Fibroblast of lung (primary cell): ENCODE data around the gene PIK3CD. TPM values are rescaled to one million over a fixed set of nuclear protein-coding genes. Genes with fewer than 3 reads are reported as not detected.

ENCODE experiments used
- DNase-seq, 2 donors: peaks; one replicate each; pipeline versions ENCODE4 v3.0.0 to v3.0.0-alpha.2; 2010; ENCODE audit warnings: low read depth in 2 of 2
- H2AFZ ChIP-seq: 2 replicates; pipeline ENCODE4 v1.5.1; 2012; ENCODE audit warnings: low read length, control low read depth, inconsistent platforms
- H3K27ac ChIP-seq: 2 replicates; pipeline ENCODE4 v1.5.1; 2011; ENCODE audit warnings: low read length, control low read depth; ENCODE audit not compliant: insufficient read depth
- H3K27me3 ChIP-seq: 2 replicates; pipeline ENCODE4 v1.5.1; 2011; ENCODE audit warnings: mild to moderate bottlenecking, low read length; ENCODE audit not compliant: control insufficient read depth, insufficient read depth
- H3K36me3 ChIP-seq: 2 replicates; pipeline ENCODE4 v1.5.1; 2011; ENCODE audit warnings: low read length; ENCODE audit not compliant: control insufficient read depth, insufficient read depth
- H3K4me1 ChIP-seq: 2 replicates; pipeline ENCODE4 v1.5.1; 2011; ENCODE audit warnings: low read length; ENCODE audit not compliant: control insufficient read depth, insufficient read depth; ENCODE audit errors: extremely low read depth
- H3K4me2 ChIP-seq: 2 replicates; pipeline ENCODE4 v1.5.1; 2011; ENCODE audit warnings: low read length, control low read depth; ENCODE audit not compliant: insufficient read depth; ENCODE audit errors: extremely low read depth
- H3K4me3 ChIP-seq, 4 experiments: fragments of 200-600 bp in 1 of 4; sonication (generic) in 1 of 4; replicated peaks in 1 of 4; 2 replicates each; pipeline ENCODE4 v1.5.1; 2011 to 2016; ENCODE audit warnings: low read length in 4 of 4, low read depth in 3 of 4, mild to moderate bottlenecking in 3 of 4, control low read depth in 2 of 4, inconsistent platforms in 1 of 4, mixed read lengths in 1 of 4; ENCODE audit not compliant: insufficient read depth in 1 of 4; ENCODE audit errors: control extremely low read depth in 1 of 4
- H3K79me2 ChIP-seq: 2 replicates; pipeline ENCODE4 v1.5.1; 2012; ENCODE audit warnings: mild to moderate bottlenecking, low read length, inconsistent platforms; ENCODE audit not compliant: control insufficient read depth, insufficient read depth
- H3K9ac ChIP-seq: 2 replicates; pipeline ENCODE4 v1.5.1; 2011; ENCODE audit warnings: mild to moderate bottlenecking, low read length, control low read depth; ENCODE audit not compliant: insufficient read depth
- H3K9me3 ChIP-seq: 2 replicates; pipeline ENCODE4 v1.5.1; 2012; ENCODE audit warnings: low read depth, low read length; ENCODE audit not compliant: control insufficient read depth, insufficient read depth
- H4K20me1 ChIP-seq: 2 replicates; pipeline ENCODE4 v1.5.1; 2011; ENCODE audit warnings: low read length; ENCODE audit not compliant: control insufficient read depth, insufficient read depth; ENCODE audit errors: extremely low read depth
- EZH2 ChIP-seq: IDR thresholded peaks from 2 replicates; pipeline ENCODE4 v1.5.1; 2012; ENCODE audit warnings: low read length, control low read depth, mild to moderate bottlenecking; ENCODE audit errors: missing control alignments
- polyA plus RNA-seq, 2 donors: library from polyadenylated mRNA; depleted of rRNA in 1 of 2; stranded (reverse) in 1 of 2; unstranded in 1 of 2; fragments of >200 nt; gene quantifications; 2 replicates each; pipeline ENCODE4 v1.2.1, GENCODE V29; 2011 to 2012; ENCODE audit warnings: missing spikeins in 1 of 2
- total RNA-seq: library from RNA; depleted of rRNA; stranded (reverse); fragments of >200 nt; gene quantifications from 2 replicates; pipeline ENCODE4 v1.2.1, GENCODE V29; 2014
- TF ChIP-seq, protein P1 (sequence below), 2 donors: IDR thresholded peaks in 1 of 2; conservative IDR thresholded peaks in 1 of 2; 1 replicate in 1 of 2; 2 replicates in 1 of 2; pipeline ENCODE4 v1.5.1; 2011 to 2012; ENCODE audit warnings: low read length in 2 of 2, control low read depth in 1 of 2, inconsistent platforms in 1 of 2, low read depth in 1 of 2, mild to moderate bottlenecking in 1 of 2

The PIK3CD gene
- total and polyA plus RNA-seq, 2 donors (not counting 1 experiment from before 2014, with no cell fraction given), result 2.8 to 6.4 TPM

DNA sequence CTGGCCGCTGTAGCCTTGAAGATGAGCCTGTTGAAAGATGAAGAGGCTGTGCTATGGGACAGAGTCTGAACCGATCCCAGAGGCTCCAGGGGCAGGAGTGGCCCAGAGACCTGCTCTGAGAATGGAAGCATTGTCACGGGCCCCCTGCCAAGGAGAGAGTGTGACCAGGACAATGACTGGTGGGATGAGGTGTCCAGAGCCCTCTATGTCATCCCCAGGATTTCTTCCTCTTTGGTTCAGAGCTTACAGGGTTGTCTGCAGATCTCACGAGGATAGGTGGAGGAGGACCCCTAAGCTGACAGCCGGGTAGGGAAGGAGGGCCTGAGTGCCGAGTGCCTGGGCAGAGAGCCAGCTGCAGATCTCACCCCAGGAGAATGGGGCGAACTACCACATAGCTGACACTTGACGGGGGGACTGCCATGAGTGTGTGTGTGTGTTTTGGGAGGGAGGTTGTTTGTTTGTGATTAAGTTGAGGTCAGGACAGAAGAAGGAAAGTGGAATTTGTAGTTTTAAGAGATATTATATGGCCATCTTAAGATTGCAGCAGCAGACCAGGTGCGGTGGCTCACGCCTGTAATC, 25.4 kb downstream of the PIK3CD start:
- DNase-seq, result peak in 1 of 2 donors; percentile 44
- H3K27ac ChIP-seq, result no peak overlapping the region
- TF ChIP-seq, protein P1, sequence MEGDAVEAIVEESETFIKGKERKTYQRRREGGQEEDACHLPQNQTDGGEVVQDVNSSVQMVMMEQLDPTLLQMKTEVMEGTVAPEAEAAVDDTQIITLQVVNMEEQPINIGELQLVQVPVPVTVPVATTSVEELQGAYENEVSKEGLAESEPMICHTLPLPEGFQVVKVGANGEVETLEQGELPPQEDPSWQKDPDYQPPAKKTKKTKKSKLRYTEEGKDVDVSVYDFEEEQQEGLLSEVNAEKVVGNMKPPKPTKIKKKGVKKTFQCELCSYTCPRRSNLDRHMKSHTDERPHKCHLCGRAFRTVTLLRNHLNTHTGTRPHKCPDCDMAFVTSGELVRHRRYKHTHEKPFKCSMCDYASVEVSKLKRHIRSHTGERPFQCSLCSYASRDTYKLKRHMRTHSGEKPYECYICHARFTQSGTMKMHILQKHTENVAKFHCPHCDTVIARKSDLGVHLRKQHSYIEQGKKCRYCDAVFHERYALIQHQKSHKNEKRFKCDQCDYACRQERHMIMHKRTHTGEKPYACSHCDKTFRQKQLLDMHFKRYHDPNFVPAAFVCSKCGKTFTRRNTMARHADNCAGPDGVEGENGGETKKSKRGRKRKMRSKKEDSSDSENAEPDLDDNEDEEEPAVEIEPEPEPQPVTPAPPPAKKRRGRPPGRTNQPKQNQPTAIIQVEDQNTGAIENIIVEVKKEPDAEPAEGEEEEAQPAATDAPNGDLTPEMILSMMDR (conservative IDR thresholded peaks at IDR 0.05 in 1 of 2, IDR thresholded peaks at IDR 0.05 in 1 of 2; ENCODE audit: low read depth in 1 of 2, low read length in 2 of 2), result no peak
- no peak for TF ChIP-seq EZH2
- no peaks in the 10 kb centered on the region for H3K27me3 ChIP-seq
- no peaks in the 10 kb centered on the region for H3K79me2 ChIP-seq
- no peaks in the 10 kb centered on the region for H3K4me1 ChIP-seq
- H3K4me3 ChIP-seq, result no peak overlapping the region
- H4K20me1 ChIP-seq, result no peaks in the 10 kb centered on the region
- H3K4me2 ChIP-seq, result no peak overlapping the region
- H2AFZ ChIP-seq, result no peak overlapping the region
- no peaks in the 10 kb centered on the region for H3K9me3 ChIP-seq
- no peaks in the 10 kb centered on the region for H3K36me3 ChIP-seq
- no peak overlapping the region for H3K9ac ChIP-seq

DNA sequence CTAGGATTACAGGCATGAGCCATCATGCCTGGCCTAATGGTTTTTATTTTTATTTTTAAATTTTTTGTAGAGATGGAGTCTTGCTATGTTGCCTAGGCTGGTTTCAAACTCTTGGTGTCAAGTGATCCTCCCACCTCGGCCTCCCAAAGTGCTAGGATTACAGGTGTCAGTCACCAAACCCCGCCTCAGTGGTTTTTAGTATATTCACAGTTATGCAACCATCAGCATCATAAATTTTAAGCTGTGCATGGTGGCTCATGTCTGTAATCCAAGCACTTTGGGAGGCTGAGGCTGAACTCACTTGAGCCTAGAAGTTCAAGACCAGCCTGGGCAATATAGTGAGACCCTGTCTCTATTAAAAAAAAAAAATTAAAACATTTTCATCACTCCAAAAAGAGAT, 28.6 kb downstream of the PIK3CD start:
- H3K79me2 ChIP-seq, result no peaks in the 10 kb centered on the region
- no peak overlapping the region for H3K27ac ChIP-seq
- TF ChIP-seq EZH2, result no peak
- TF ChIP-seq, protein P1 (conservative IDR thresholded peaks at IDR 0.05 in 1 of 2, IDR thresholded peaks at IDR 0.05 in 1 of 2; ENCODE audit: low read depth in 1 of 2, low read length in 2 of 2), result no peak
- no peaks in the 10 kb centered on the region for H3K4me1 ChIP-seq
- H3K27me3 ChIP-seq, result no peaks in the 10 kb centered on the region
- no peak for DNase-seq
- H3K4me3 ChIP-seq, result no peak overlapping the region
- H3K36me3 ChIP-seq, result no peaks in the 10 kb centered on the region
- no peak overlapping the region for H3K4me2 ChIP-seq
- H4K20me1 ChIP-seq, result no peaks in the 10 kb centered on the region
- no peaks in the 10 kb centered on the region for H3K9me3 ChIP-seq
- no peak overlapping the region for H3K9ac ChIP-seq
- no peak overlapping the region for H2AFZ ChIP-seq

DNA sequence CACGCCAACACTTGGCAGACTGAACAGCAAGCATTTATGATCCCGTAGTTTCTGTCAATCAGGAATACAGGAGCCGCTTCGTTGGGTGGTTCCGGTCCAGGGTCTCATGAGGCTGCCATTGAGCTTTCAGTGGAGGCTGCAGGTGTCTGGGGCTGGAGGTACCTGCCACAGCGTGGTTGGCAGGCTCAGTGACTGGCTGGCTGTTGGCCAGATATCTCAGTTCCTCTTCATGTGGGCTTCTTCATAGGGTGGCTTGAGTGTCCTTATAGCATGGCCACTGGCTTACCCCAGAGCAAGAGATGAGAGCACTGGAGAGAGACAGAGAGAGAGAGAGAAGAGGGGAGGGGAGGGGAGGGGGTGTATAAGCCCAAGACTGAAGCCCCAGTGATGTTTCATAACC, 29.3 kb downstream of the PIK3CD start:
- Histone ChIP-seq H3K27me3 (no peaks in the 10 kb centered on the region), H3K9ac (no peak overlapping the region), H3K4me1 (no peaks in the 10 kb centered on the region), H3K9me3 (no peaks in the 10 kb centered on the region), H4K20me1 (no peaks in the 10 kb centered on the region), H3K79me2 (no peaks in the 10 kb centered on the region), H2AFZ (no peak overlapping the region), H3K4me2 (no peak overlapping the region), H3K27ac (no peak overlapping the region), H3K4me3 (no peak overlapping the region), H3K36me3 (no peaks in the 10 kb centered on the region)
- DNase-seq, result no peak
- TF ChIP-seq, protein P1 (conservative IDR thresholded peaks at IDR 0.05 in 1 of 2, IDR thresholded peaks at IDR 0.05 in 1 of 2; ENCODE audit: low read depth in 1 of 2, low read length in 2 of 2), result no peak
- TF ChIP-seq EZH2, result no peak
